Measurements from ENCODE around the gene FAM237B. TPM values are rescaled to one million over a fixed set of nuclear protein-coding genes. Genes with fewer than 3 reads are reported as not detected.

Gene FAM237B
- total and polyA plus RNA-seq, 2 of the 8 experiments (the other 6 are each of a cell fraction or from before 2014, with no cell fraction given), result not detected

DNA sequence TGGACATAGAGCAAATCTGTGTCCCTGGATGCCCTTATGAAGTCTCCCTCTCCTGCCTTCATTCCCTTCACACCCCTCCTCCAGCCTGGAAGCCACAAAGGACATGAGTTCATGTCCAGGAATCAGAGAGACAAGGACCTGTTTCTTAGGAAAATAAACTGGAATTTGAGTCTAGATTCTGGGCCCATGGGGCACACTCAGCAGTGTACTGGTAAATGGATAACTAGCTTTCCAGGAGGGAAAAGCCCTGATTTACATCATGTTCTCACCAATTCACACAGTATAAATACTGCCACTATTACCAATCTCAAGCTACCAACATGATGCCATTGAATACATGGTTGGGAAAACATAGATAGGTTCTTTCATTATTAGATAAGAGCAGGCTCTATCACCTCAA is 9.9 kb downstream of the FAM237B start:
- H2BK12ac ChIP-seq (ENCODE audit: low read depth, low read length), result no peak overlapping the region
- H3K23ac ChIP-seq (ENCODE audit: insufficient read length), result no peak overlapping the region
- no peak overlapping the region for H2BK120ac ChIP-seq (replicated peaks; ENCODE audit: low read depth, low read length)
- no peak overlapping the region for H3K4me2 ChIP-seq (ENCODE audit: insufficient read depth in 1 of 2, low read depth in 2 of 2, low read length in 2 of 2)
- no peak overlapping the region for H3K4ac ChIP-seq (replicated peaks; ENCODE audit: insufficient read length, low read depth, low read length)
- H3K9me3 ChIP-seq (ENCODE audit: insufficient read depth in 2 of 2, low read depth in 1 of 2, low read length in 1 of 2), result no peaks in the 10 kb centered on the region
- no peak overlapping the region for H4K5ac ChIP-seq (ENCODE audit: insufficient read length, low read depth, low read length)
- H3K56ac ChIP-seq (replicated peaks; ENCODE audit: insufficient read length, low read depth, low read length), result no peak overlapping the region
- no peak overlapping the region for H3K18ac ChIP-seq (ENCODE audit: extremely low read depth, low read length)
- no peak overlapping the region for H3K14ac ChIP-seq (ENCODE audit: insufficient read length)
- H2AFZ ChIP-seq (ENCODE audit: low read length), result no peak overlapping the region
- no peak overlapping the region for H3K27ac ChIP-seq (ENCODE audit: low read depth, low read length)
- no peak for FAIRE-seq
- H3K79me1 ChIP-seq (ENCODE audit: low read depth, low read length), result no peaks in the 10 kb centered on the region
- no peak overlapping the region for H2AK5ac ChIP-seq (ENCODE audit: low read depth, low read length)
- H3K79me2 ChIP-seq (ENCODE audit: control insufficient read depth in 1 of 2, insufficient read depth in 2 of 2, low read length in 2 of 2), result no peaks in the 10 kb centered on the region
- no peaks in the 10 kb centered on the region for H3K23me2 ChIP-seq (ENCODE audit: low read depth, low read length)
- H3K36me3 ChIP-seq (ENCODE audit: control insufficient read depth in 2 of 4, insufficient read depth in 4 of 4, low read length in 3 of 4), result no peaks in the 10 kb centered on the region
- no peak overlapping the region for H2BK5ac ChIP-seq (ENCODE audit: low read depth, low read length)
- H2BK20ac ChIP-seq (ENCODE audit: low read length), result no peak overlapping the region
- no peak overlapping the region for H3K9ac ChIP-seq (replicated peaks in 1 of 4; ENCODE audit: extremely low read depth in 1 of 4, low read depth in 3 of 4, low read length in 3 of 4)
- TF ChIP-seq NANOG (IDR thresholded peaks at IDR 0.05; ENCODE audit: insufficient read depth, low read depth, low read length, poor library complexity, severe bottlenecking), result no peak
- no peak for TF ChIP-seq SRF (IDR thresholded peaks at IDR 0.05; ENCODE audit: low read depth, low read length)
- no peak for TF ChIP-seq YY1 (IDR thresholded peaks at IDR 0.05; ENCODE audit: low read depth, low read length)
- no peak for TF ChIP-seq SP1 (IDR thresholded peaks at IDR 0.05; ENCODE audit: low read depth, low read length)
- no peak for TF ChIP-seq EP300 (IDR thresholded peaks at IDR 0.05; ENCODE audit: borderline replicate concordance in 1 of 2, low read depth in 2 of 2, low read length in 2 of 2)
- no peak for TF ChIP-seq RXRA (IDR thresholded peaks at IDR 0.05; ENCODE audit: insufficient read depth, low read depth, low read length)
- TF ChIP-seq TAF1 (IDR thresholded peaks at IDR 0.05; ENCODE audit: low read depth, low read length), result no peak
- TF ChIP-seq CHD2 (IDR thresholded peaks at IDR 0.05; ENCODE audit: low read length), result no peak
- TF ChIP-seq RBBP5 (IDR thresholded peaks at IDR 0.05; ENCODE audit: borderline replicate concordance, low read depth, low read length), result no peak
- no peak for TF ChIP-seq SAP30 (IDR thresholded peaks at IDR 0.05; ENCODE audit: insufficient read depth, insufficient replicate concordance, low read length)
- TF ChIP-seq CHD1 (IDR thresholded peaks at IDR 0.05; ENCODE audit: low read depth, low read length), result no peak
- no peak for TF ChIP-seq JUND (IDR thresholded peaks at IDR 0.05; ENCODE audit: low read length)
- TF ChIP-seq ATF2 (IDR thresholded peaks at IDR 0.05; ENCODE audit: low read length), result no peak
- ChIA-PET CTCF (ENCODE audit: partially characterized antibody) (interaction anchor here (0.8 to 3.0 kb wide), 12 partner anchors 10 to 158 kb away, joined by 3 to 32 read pairs (median 5); partner anchors contain the start of genes FAM237B and GTPBP10), POLR2A (ENCODE audit: partially characterized antibody) (no interaction called here)
- H4K20me1 ChIP-seq (replicated peaks in 1 of 2; ENCODE audit: control insufficient read depth in 1 of 2, insufficient read depth in 2 of 2, low read length in 2 of 2), result no peaks in the 10 kb centered on the region
- no peaks in the 10 kb centered on the region for H3K4me1 ChIP-seq (replicated peaks in 1 of 4; ENCODE audit: control insufficient read depth in 3 of 4, insufficient read depth in 4 of 4, low read length in 3 of 4)
- H3K27me3 ChIP-seq (replicated peaks in 1 of 4; ENCODE audit: control insufficient read depth in 3 of 4, extremely low read depth in 1 of 4, insufficient read depth in 3 of 4, low read length in 3 of 4), result no peaks in the 10 kb centered on the region
- no peak overlapping the region for H4K91ac ChIP-seq (replicated peaks; ENCODE audit: insufficient read length, low read length)
- no peak overlapping the region for H4K8ac ChIP-seq (ENCODE audit: extremely low read depth, insufficient read depth, low read length)
- no peak for DNase-seq (ENCODE audit: low read depth in 1 of 2, low spot score in 2 of 2)
- H3K4me3 ChIP-seq (ENCODE audit: extremely low read depth in 1 of 4, insufficient read depth in 2 of 4, low read depth in 3 of 4, low read length in 4 of 4), result no peak overlapping the region
- H2BK15ac ChIP-seq (ENCODE audit: low read length), result no peak overlapping the region
